GM23338 (cell line): ENCODE measurements around the gene P4HTM. TPM values are rescaled to one million over a fixed set of nuclear protein-coding genes. Genes with fewer than 3 reads are reported as not detected.

Source experiments
- ATAC-seq: fragments of 200-7000 bp; cut with Tn5 transposase; 3 replicates; pipeline ENCODE4 v1.9.1; 2020
- DNase-seq: peaks from one replicate; pipeline ENCODE4 v3.0.0-alpha.2; 2015; ENCODE audit warnings: low spot score
- H2AFZ ChIP-seq: fragments of 200-600 bp; sonication (generic); 2 replicates; pipeline ENCODE4 v1.8.0; 2016; ENCODE audit warnings: antibody characterized with exemption, mild to moderate bottlenecking, moderate library complexity
- H3F3A ChIP-seq: fragments of 200-600 bp; sonication (generic); replicated peaks from 2 replicates; pipeline ENCODE4 v1.8.0; 2017; ENCODE audit warnings: antibody characterized with exemption, mixed run types, low read depth
- H3K27ac ChIP-seq: fragments of 200-600 bp; sonication (generic); 2 replicates; pipeline ENCODE4 v1.6.1; 2016; ENCODE audit warnings: low read depth
- H3K27me3 ChIP-seq: fragments of 200-600 bp; sonication (generic); 2 replicates; pipeline ENCODE4 v1.8.0; 2016; ENCODE audit warnings: mild to moderate bottlenecking, mixed run types, moderate library complexity; ENCODE audit not compliant: insufficient read depth
- H3K36me3 ChIP-seq: fragments of 200-600 bp; sonication (generic); 2 replicates; pipeline ENCODE4 v1.8.0; 2016; ENCODE audit warnings: mild to moderate bottlenecking; ENCODE audit not compliant: insufficient read depth
- H3K4me1 ChIP-seq: fragments of 200-600 bp; sonication (generic); 2 replicates; pipeline ENCODE4 v1.8.0; 2016; ENCODE audit warnings: mild to moderate bottlenecking, moderate library complexity; ENCODE audit not compliant: insufficient read depth
- H3K4me2 ChIP-seq: fragments of 200-600 bp; sonication (generic); 2 replicates; pipeline ENCODE4 v1.7.1; 2017; ENCODE audit warnings: mixed run types
- H3K4me3 ChIP-seq: fragments of 200-600 bp; sonication (generic); 2 replicates; pipeline ENCODE4 v1.6.1; 2016; ENCODE audit warnings: mixed run types
- H3K79me2 ChIP-seq: fragments of 200-600 bp; sonication (generic); replicated peaks from 2 replicates; pipeline ENCODE4 v1.8.0; 2017; ENCODE audit warnings: mild to moderate bottlenecking; ENCODE audit not compliant: insufficient read depth
- H3K9me2 ChIP-seq: fragments of 200-600 bp; sonication (generic); 2 replicates; pipeline ENCODE4 v1.8.0; 2017; ENCODE audit not compliant: insufficient read depth
- H4K20me1 ChIP-seq: fragments of 200-600 bp; sonication (generic); replicated peaks from 2 replicates; pipeline ENCODE4 v1.8.0; 2017; ENCODE audit warnings: mild to moderate bottlenecking; ENCODE audit not compliant: insufficient read depth
- H3K27ac Mint-ChIP-seq: 2 replicates; pipeline ENCODE4 v1.8.0; 2020; ENCODE audit warnings: inconsistent platforms, mild to moderate bottlenecking, moderate library complexity, mixed read lengths
- H3K27me3 Mint-ChIP-seq: 3 replicates; pipeline ENCODE4 v1.8.0; 2022; ENCODE audit warnings: low read depth, mild to moderate bottlenecking, moderate library complexity, mixed read lengths, inconsistent platforms; ENCODE audit not compliant: insufficient read depth, poor library complexity
- H3K36me3 Mint-ChIP-seq: 3 replicates; pipeline ENCODE4 v1.8.0; 2021; ENCODE audit warnings: low read depth, mild to moderate bottlenecking, inconsistent platforms, moderate library complexity, mixed read lengths
- H3K4me1 Mint-ChIP-seq: 3 replicates; pipeline ENCODE4 v1.8.0; 2020; ENCODE audit warnings: mild to moderate bottlenecking, inconsistent platforms, mixed read lengths
- H3K4me3 Mint-ChIP-seq: 3 replicates; pipeline ENCODE4 v1.8.0; 2021; ENCODE audit warnings: moderate library complexity, mild to moderate bottlenecking, inconsistent platforms, mixed read lengths
- H3K9me3 Mint-ChIP-seq: 3 replicates; pipeline ENCODE4 v1.8.0; 2020; ENCODE audit warnings: moderate library complexity, mild to moderate bottlenecking, inconsistent platforms, mixed read lengths
- CREB1 ChIP-seq: fragments of 250-450 bp; sonication (Bioruptor Pico); IDR thresholded peaks from 2 replicates; pipeline ENCODE4 v1.5.0; 2020; ENCODE audit warnings: low read depth, mild to moderate bottlenecking, moderate library complexity
- CTCF ChIP-seq, 2 experiments: fragments of 200-600 bp in 1 of 2; sonication (generic) in 1 of 2; conservative IDR thresholded peaks; 2 replicates each; pipeline versions ENCODE4 v1.5.1 to v1.6.1; 2016 to 2017; ENCODE audit warnings: antibody characterized with exemption in 2 of 2, low read depth in 2 of 2, mild to moderate bottlenecking in 2 of 2, moderate library complexity in 1 of 2
- ETS1 ChIP-seq: IDR thresholded peaks from 2 replicates; pipeline ENCODE4 v1.6.1; 2016; ENCODE audit warnings: antibody characterized with exemption
- EZH2 ChIP-seq: fragments of 200-600 bp; sonication (generic); IDR thresholded peaks from one replicate; pipeline ENCODE4 v1.8.0; 2017; ENCODE audit warnings: antibody characterized with exemption, mild to moderate bottlenecking, low read depth; ENCODE audit not compliant: unreplicated experiment
- EZH2phosphoT487 ChIP-seq: fragments of 200-600 bp; sonication (generic); IDR thresholded peaks from one replicate; pipeline ENCODE4 v1.8.1; 2018; ENCODE audit warnings: antibody characterized with exemption; ENCODE audit not compliant: unreplicated experiment
- JUNB ChIP-seq: IDR thresholded peaks from one replicate; pipeline ENCODE4 v1.6.1; 2016; ENCODE audit warnings: antibody characterized with exemption; ENCODE audit not compliant: unreplicated experiment
- POLR2AphosphoS5 ChIP-seq: IDR thresholded peaks from 2 replicates; pipeline ENCODE4 v1.6.1; 2016; ENCODE audit warnings: antibody characterized with exemption, low read depth
- REST ChIP-seq: IDR thresholded peaks from one replicate; pipeline ENCODE4 v1.6.1; 2018; ENCODE audit warnings: antibody characterized with exemption; ENCODE audit not compliant: unreplicated experiment
- STAT1 ChIP-seq: IDR thresholded peaks from one replicate; pipeline ENCODE4 v1.6.1; 2016; ENCODE audit warnings: antibody characterized with exemption; ENCODE audit not compliant: unreplicated experiment
- ZNF114 ChIP-seq: fragments of 250-450 bp; sonication (Bioruptor Pico); IDR thresholded peaks from 2 replicates; pipeline ENCODE4 v1.5.0; 2020; ENCODE audit warnings: mild to moderate bottlenecking, moderate library complexity
- ZNF331 ChIP-seq: fragments of 250-450 bp; sonication (Bioruptor Pico); IDR thresholded peaks from 2 replicates; pipeline ENCODE4 v1.5.0; 2020; ENCODE audit warnings: low read depth, mild to moderate bottlenecking, moderate library complexity
- ZNF462 ChIP-seq: fragments of 250-450 bp; sonication (Bioruptor Pico); IDR thresholded peaks from 2 replicates; pipeline ENCODE4 v1.5.0; 2020; ENCODE audit warnings: mild to moderate bottlenecking, moderate library complexity
- polyA plus RNA-seq: library from polyadenylated mRNA; unstranded; fragments of >200 nt; fragmentation: Nextera tagmentation; extraction: Ambion mirVana; gene quantifications from 2 replicates; pipeline ENCODE4 v1.2.1, GENCODE V29; 2016
- total RNA-seq: library from RNA; depleted of rRNA; stranded (reverse); fragments of >200 nt; shearing (Covaris generic); gene quantifications from 2 replicates; pipeline ENCODE4 v1.2.3, GENCODE V29; 2014

The P4HTM gene
- total and polyA plus RNA-seq, 2 experiments from 2014 or later: 15.9 to 28.7 TPM

GRCh38 chr3:48983096-48983495 is 6.9 kb upstream of the P4HTM start (continued):
- no peak for TF ChIP-seq REST
- TF ChIP-seq STAT1: no peak
- TF ChIP-seq JUNB: no peak
- no peak for TF ChIP-seq ZNF331 (CRISPR knock-in tag)
- TF ChIP-seq ZNF114 (CRISPR knock-in tag): no peak

GRCh38 chr3:48984663-48985062 is 5.4 kb upstream of the P4HTM start:
- DNase-seq (no peak), ATAC-seq (no peak)
- no peaks in the 10 kb centered on the region for H3K9me3 Mint-ChIP-seq
- peaks cover 3% of the 10 kb centered on the region; the same call in 1 of the 2 replicates for H3K79me2 ChIP-seq
- H3K27ac Mint-ChIP-seq: no peak overlapping the region
- H3K4me1 Mint-ChIP-seq: peaks cover 10% of the 10 kb centered on the region
- no peak overlapping the region for H3K4me3 Mint-ChIP-seq
- peaks cover 28% of the 10 kb centered on the region for H3K27me3 Mint-ChIP-seq
- H3K27ac ChIP-seq: no peak overlapping the region
- no peak overlapping the region for H3K4me3 ChIP-seq
- H3F3A ChIP-seq: 0 out of 2 replicates have a peak, but pooled peaks cover 10% of the 10 kb centered on the region
- H2AFZ ChIP-seq: no peak overlapping the region
- no peaks in the 10 kb centered on the region for H3K9me2 ChIP-seq
- no peak overlapping the region for H3K4me2 ChIP-seq
- H4K20me1 ChIP-seq: peaks cover 25% of the 10 kb centered on the region
- no peaks in the 10 kb centered on the region for H3K27me3 ChIP-seq
- H3K4me1 ChIP-seq: peaks cover 4% of the 10 kb centered on the region; the same call in 1 of the 2 replicates
- peaks cover 22% of the 10 kb centered on the region for H3K36me3 ChIP-seq
- peaks cover 66% of the 10 kb centered on the region for H3K36me3 Mint-ChIP-seq
- TF ChIP-seq EZH2 (no peak), ZNF462 (CRISPR knock-in tag) (no peak), EZH2phosphoT487 (no peak), ETS1 (no peak), CTCF (conservative IDR thresholded peaks at IDR 0.05; ENCODE audit: low read depth in 2 of 2) (no peak), JUNB (no peak), STAT1 (no peak), ZNF114 (CRISPR knock-in tag) (no peak), POLR2AphosphoS5 (no peak), CREB1 (CRISPR knock-in tag) (no peak)
